ENCODE measurements around the gene SEMA4G. TPM values are rescaled to one million over a fixed set of nuclear protein-coding genes. Genes with fewer than 3 reads are reported as not detected.

The SEMA4G gene
- total and polyA plus RNA-seq, 2 of the 13 experiments (the other 11 are each of a cell fraction or from before 2014, with no cell fraction given) = 46.2 to 207 TPM

- TF ChIP-seq NONO (IDR thresholded peaks at IDR 0.05) (no peak), NONO (CRISPR knock-in tag; conservative IDR thresholded peaks at IDR 0.05) (peak; percentile 82), ZBTB39 (CRISPR knock-in tag; IDR thresholded peaks at IDR 0.05) (no peak), PBX3 (CRISPR knock-in tag; IDR thresholded peaks at IDR 0.05; ENCODE audit: borderline replicate concordance) (0 out of 2 replicates have a peak, but pooled peaks have one; percentile 14), KDM1A (CRISPR knock-in tag; IDR thresholded peaks at IDR 0.05) (no peak), ZNF501 (CRISPR knock-in tag; IDR thresholded peaks at IDR 0.05) (peak; percentile 67), ZHX2 (IDR thresholded peaks at IDR 0.05; ENCODE audit: low read depth) (0 out of 2 replicates have a peak, but pooled peaks have one; percentile 33), ZHX2 (CRISPR knock-in tag; IDR thresholded peaks at IDR 0.05; ENCODE audit: borderline replicate concordance) (no peak; the same call in 1 of the 2 replicates), ZSCAN5A (CRISPR knock-in tag; IDR thresholded peaks at IDR 0.05; ENCODE audit: borderline replicate concordance) (peak; percentile 66; the same call in 1 of the 2 replicates), TP53 (CRISPR knock-in tag; conservative IDR thresholded peaks at IDR 0.05) (no peak), UBTF (CRISPR knock-in tag; IDR thresholded peaks at IDR 0.05) (peak; percentile 91), TOPORS (CRISPR knock-in tag; IDR thresholded peaks at IDR 0.05) (peak; percentile 78; the same call in 1 of the 2 replicates), HOXA5 (CRISPR knock-in tag; IDR thresholded peaks at IDR 0.05) (peak; percentile 45; the same call in 1 of the 2 replicates)
These were observed 29.9 kb downstream of the SEMA4G start (continued) for GRCh38 chr10:100998991-100999741.
